Measurements from ENCODE around the gene INAFM2.

Gene INAFM2

GRCh38 chr15:40352281-40352901 lies 28.9 kb downstream of the INAFM2 start:
- TF ChIP-seq SETDB1 (IDR thresholded peaks at IDR 0.05; ENCODE audit: insufficient read length, low read length) (no peak), PRDM10 (tag by site-specific recombination; IDR thresholded peaks at IDR 0.05) (no peak), ZNF398 (tag by site-specific recombination; IDR thresholded peaks at IDR 0.05) (no peak), GLIS1 (tag by site-specific recombination; IDR thresholded peaks at IDR 0.05) (no peak), ZNF114 (tag by site-specific recombination; IDR thresholded peaks at IDR 0.05) (no peak), ZNF112 (tag by site-specific recombination; IDR thresholded peaks at IDR 0.05) (no peak), ZXDB (tag by site-specific recombination; IDR thresholded peaks at IDR 0.05) (no peak), ZNF571 (tag by site-specific recombination; IDR thresholded peaks at IDR 0.05) (no peak), ZNF423 (tag by site-specific recombination; IDR thresholded peaks at IDR 0.05) (no peak), ZNF585B (tag by site-specific recombination; IDR thresholded peaks at IDR 0.05) (no peak), EGR2 (tag by site-specific recombination; IDR thresholded peaks at IDR 0.05; ENCODE audit: low read depth) (no peak), ZNF654 (tag by site-specific recombination; IDR thresholded peaks at IDR 0.05; ENCODE audit: low read depth) (no peak), ZNF121 (tag by site-specific recombination; IDR thresholded peaks at IDR 0.05) (no peak), HOXA7 (CRISPR knock-in tag; IDR thresholded peaks at IDR 0.05; ENCODE audit: borderline replicate concordance) (no peak), MYNN (tag by site-specific recombination; IDR thresholded peaks at IDR 0.05; ENCODE audit: borderline replicate concordance) (no peak), ZNF792 (tag by site-specific recombination; IDR thresholded peaks at IDR 0.05) (no peak), YY2 (tag by site-specific recombination; IDR thresholded peaks at IDR 0.05) (no peak), ZNF184 (tag by site-specific recombination; IDR thresholded peaks at IDR 0.05) (no peak), ZNF776 (tag by site-specific recombination; IDR thresholded peaks at IDR 0.05; ENCODE audit: borderline replicate concordance) (no peak)
- Histone ChIP-seq H3K27ac (ENCODE audit: extremely low read depth, low read depth, low read length) (no peak overlapping the region), H3K9me3 (ENCODE audit: control insufficient read depth, insufficient read depth, low read depth, low read length) (no peaks in the 10 kb centered on the region), H3K4me3 (ENCODE audit: low read depth, low read length) (no peak overlapping the region), H3K36me3 (ENCODE audit: control insufficient read depth in 2 of 2, insufficient read depth in 1 of 2, low read length in 2 of 2) (no peaks in the 10 kb centered on the region), H3K4me1 (ENCODE audit: control insufficient read depth, insufficient read depth, low read length) (0 out of 2 replicates have a peak, but pooled peaks cover 4% of the 10 kb centered on the region)
- CTCF ChIA-PET = interaction anchor here (0.5 to 2.0 kb wide), 6 partner anchors 9 to 79 kb away, joined by 3 to 9 read pairs (median 3); partner anchors contain the start of gene PLCB2
- POLR2A ChIA-PET = no interaction called here

- TF ChIP-seq ZNF19 (tag by site-specific recombination; IDR thresholded peaks at IDR 0.05; ENCODE audit: low read depth) (no peak), GLI4 (tag by site-specific recombination; IDR thresholded peaks at IDR 0.05) (no peak), GLIS1 (tag by site-specific recombination; IDR thresholded peaks at IDR 0.05) (0 out of 2 replicates have a peak, but pooled peaks have one; percentile 7)
- ChIA-PET POLR2A (no interaction called here), CTCF (interaction anchor here (0.6 to 1.1 kb wide), 4 partner anchors 9 to 157 kb away, joined by 3 to 5 read pairs (median 4); no protein-coding TSS in a partner anchor)
- Histone ChIP-seq H3K27ac (ENCODE audit: extremely low read depth, low read depth, low read length) (no peak overlapping the region), H3K4me3 (ENCODE audit: low read depth, low read length) (no peak overlapping the region), H3K4me1 (ENCODE audit: control insufficient read depth, insufficient read depth, low read length) (0 out of 2 replicates have a peak, but pooled peaks cover 4% of the 10 kb centered on the region), H3K36me3 (ENCODE audit: control insufficient read depth in 2 of 2, insufficient read depth in 1 of 2, low read length in 2 of 2) (no peaks in the 10 kb centered on the region), H3K9me3 (ENCODE audit: control insufficient read depth, insufficient read depth, low read depth, low read length) (no peaks in the 10 kb centered on the region)
These were observed 30.2 kb downstream of the INAFM2 start for GRCh38 chr15:40353697-40354096.
